ENCODE results near the gene SYTL1. TPM values are rescaled to one million over a fixed set of nuclear protein-coding genes. Genes with fewer than 3 reads are reported as not detected.

Gene SYTL1
- total and polyA plus RNA-seq, 9 donors: 0.15 to 20.9 (median 2.6) TPM

- 7 to 14% (median 12%) methylated on average over 4 of the region's 4 CpGs for WGBS, 3 donors
- TF ChIP-seq, protein P1, sequence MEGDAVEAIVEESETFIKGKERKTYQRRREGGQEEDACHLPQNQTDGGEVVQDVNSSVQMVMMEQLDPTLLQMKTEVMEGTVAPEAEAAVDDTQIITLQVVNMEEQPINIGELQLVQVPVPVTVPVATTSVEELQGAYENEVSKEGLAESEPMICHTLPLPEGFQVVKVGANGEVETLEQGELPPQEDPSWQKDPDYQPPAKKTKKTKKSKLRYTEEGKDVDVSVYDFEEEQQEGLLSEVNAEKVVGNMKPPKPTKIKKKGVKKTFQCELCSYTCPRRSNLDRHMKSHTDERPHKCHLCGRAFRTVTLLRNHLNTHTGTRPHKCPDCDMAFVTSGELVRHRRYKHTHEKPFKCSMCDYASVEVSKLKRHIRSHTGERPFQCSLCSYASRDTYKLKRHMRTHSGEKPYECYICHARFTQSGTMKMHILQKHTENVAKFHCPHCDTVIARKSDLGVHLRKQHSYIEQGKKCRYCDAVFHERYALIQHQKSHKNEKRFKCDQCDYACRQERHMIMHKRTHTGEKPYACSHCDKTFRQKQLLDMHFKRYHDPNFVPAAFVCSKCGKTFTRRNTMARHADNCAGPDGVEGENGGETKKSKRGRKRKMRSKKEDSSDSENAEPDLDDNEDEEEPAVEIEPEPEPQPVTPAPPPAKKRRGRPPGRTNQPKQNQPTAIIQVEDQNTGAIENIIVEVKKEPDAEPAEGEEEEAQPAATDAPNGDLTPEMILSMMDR (IDR thresholded peaks at IDR 0.05): no peak
- TF ChIP-seq EP300 (IDR thresholded peaks at IDR 0.05) (no peak), POLR2A (IDR thresholded peaks at IDR 0.05) (no peak)
- H3K4me3 ChIP-seq: no peak overlapping the region
- intact Hi-C loops (cut with DNase I): no loop called here
- no peak for DNase-seq
- H3K27me3 ChIP-seq: no peaks in the 10 kb centered on the region
- H3K36me3 ChIP-seq: no peaks in the 10 kb centered on the region
- no peaks in the 10 kb centered on the region for H3K9me3 ChIP-seq
- no peak overlapping the region for H3K27ac ChIP-seq
- peaks cover 5% of the 10 kb centered on the region for H3K4me1 ChIP-seq (ENCODE audit: insufficient read depth)
These were observed 23.7 kb upstream of the SYTL1 start for GRCh38 chr1:27318136-27318535.

DNA sequence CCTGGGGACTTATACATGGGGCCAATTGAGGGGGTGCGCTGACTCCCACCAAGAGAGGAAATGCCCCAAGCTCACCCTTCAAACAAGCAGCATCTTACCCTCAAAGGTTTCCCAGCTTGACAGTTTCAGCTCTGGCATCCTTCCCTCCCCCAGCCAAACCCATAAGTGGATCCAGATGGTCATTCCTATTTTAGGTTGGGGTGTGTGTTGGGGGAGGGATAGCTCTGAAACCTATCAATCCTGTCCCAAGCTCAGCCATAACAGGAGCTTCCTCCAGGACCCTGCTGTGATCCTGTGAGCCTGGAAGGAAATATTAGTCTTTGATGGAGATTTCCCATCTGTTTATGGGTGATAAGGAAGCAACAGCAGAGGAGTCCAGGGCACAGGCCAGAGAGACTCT lies 23.2 kb upstream of the SYTL1 start:
- Histone ChIP-seq H3K27ac (no peak overlapping the region), H3K4me3 (no peak overlapping the region), H3K4me1 (ENCODE audit: insufficient read depth) (peaks cover 7% of the 10 kb centered on the region), H3K9me3 (no peaks in the 10 kb centered on the region), H3K36me3 (no peaks in the 10 kb centered on the region), H3K27me3 (no peaks in the 10 kb centered on the region)
- intact Hi-C loops (cut with DNase I): no loop called here
- no peak for TF ChIP-seq POLR2A (IDR thresholded peaks at IDR 0.05)
- no peak for TF ChIP-seq EP300 (IDR thresholded peaks at IDR 0.05)
- TF ChIP-seq, protein P1 (IDR thresholded peaks at IDR 0.05): no peak
- no peak for DNase-seq
- WGBS, 3 donors: 5 to 31% (median 21%) methylated on average over 1 of the region's 1 CpG

DNA sequence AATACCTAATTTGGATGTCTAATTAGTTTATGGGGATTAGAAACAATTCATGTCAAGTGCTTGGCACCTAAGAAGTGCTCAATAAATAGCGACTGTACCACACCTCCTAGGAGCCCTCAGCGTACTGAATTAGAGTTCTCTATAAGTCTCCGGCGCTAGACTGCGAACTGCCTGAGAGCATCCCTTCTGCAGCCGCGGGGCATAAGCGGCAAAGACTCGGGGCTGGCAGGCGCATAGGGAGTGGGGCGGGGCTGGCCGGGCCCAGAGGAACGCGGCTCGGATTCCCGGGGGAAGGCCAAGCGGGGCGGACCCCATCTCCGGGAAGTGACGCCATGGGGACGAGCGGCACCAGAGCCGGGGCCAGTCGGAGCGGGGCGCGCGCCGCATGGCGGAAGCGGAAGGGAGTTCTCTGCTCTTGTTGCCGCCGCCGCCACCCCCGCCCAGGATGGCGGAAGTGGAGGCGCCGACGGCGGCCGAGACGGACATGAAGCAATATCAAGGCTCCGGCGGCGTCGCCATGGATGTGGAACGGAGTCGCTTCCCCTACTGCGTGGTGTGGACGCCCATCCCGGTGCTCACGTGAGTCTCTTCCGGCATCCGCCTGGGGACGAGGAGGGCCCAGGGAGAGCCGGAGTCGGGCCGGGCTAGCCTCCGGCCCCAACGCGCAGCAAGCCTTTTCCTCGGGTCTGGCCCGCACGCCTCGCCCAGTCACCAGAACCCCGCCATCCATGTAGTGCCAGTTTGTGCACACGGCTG lies 19.8 kb upstream of the SYTL1 start, which contains the start of gene TMEM222:
Gene TMEM222 (plus strand): TSS at position 351 of the 756 bp plus-strand sequence. CDS start 35 bp downstream, at position 386.
- peak; percentile 35 for TF ChIP-seq EP300 (IDR thresholded peaks at IDR 0.05)
- no peak for TF ChIP-seq POLR2A (IDR thresholded peaks at IDR 0.05)
- TF ChIP-seq, protein P1 (IDR thresholded peaks at IDR 0.05): peak in 2 of 3 donors; percentile 56 to 66
- Histone ChIP-seq H3K27me3 (no peaks in the 10 kb centered on the region), H3K9me3 (no peaks in the 10 kb centered on the region), H3K27ac (peak within 1 kb of the TSS in 1 of 2 donors; percentile 56), H3K4me1 (ENCODE audit: insufficient read depth) (peaks cover 9% of the 10 kb centered on the region), H3K4me3 (peak within 1 kb of the TSS; percentile 92), H3K36me3 (no peaks in the 10 kb centered on the region)
- WGBS, 3 donors: 0 to 1% (median 1%) methylated on average over 64 to 67 of the region's 67 CpGs
- intact Hi-C loops (cut with DNase I): loop anchor here in 2 of 4 donors (2.0 to 5.0 kb wide), 2 partner anchors 29 to 35 kb away; no protein-coding TSS in a partner anchor
- DNase-seq: peak; percentile 94 to 97 (median 96)

- Histone ChIP-seq H3K9me3 (no peaks in the 10 kb centered on the region), H3K36me3 (no peaks in the 10 kb centered on the region), H3K27ac (peak overlapping the region in 1 of 2 donors; percentile 56), H3K4me1 (ENCODE audit: insufficient read depth) (peaks cover 9% of the 10 kb centered on the region), H3K4me3 (peak overlapping the region; percentile 92), H3K27me3 (no peaks in the 10 kb centered on the region)
- DNase-seq: no peak
- 9 to 12% (median 10%) methylated on average over 10 of the region's 10 CpGs for WGBS, 3 donors
- TF ChIP-seq, protein P1 (IDR thresholded peaks at IDR 0.05): no peak
- no peak for TF ChIP-seq POLR2A (IDR thresholded peaks at IDR 0.05)
- TF ChIP-seq EP300 (IDR thresholded peaks at IDR 0.05): no peak
- intact Hi-C loops (cut with DNase I): loop anchor here in 2 of 4 donors (2.0 to 5.0 kb wide), 2 partner anchors 28 to 35 kb away; no protein-coding TSS in a partner anchor
These were observed 19.1 kb upstream of the SYTL1 start for GRCh38 chr1:27322569-27323240.

Measured in ovary (tissue), 9 donors.